HEK293T (cell line): ENCODE measurements around the gene FAT2.

ENCODE experiments used
- CTCF ChIA-PET: fragments of 350-600 bp; formaldehyde crosslinking; extraction: SDS; loops from one replicate; lab custom pipeline; 2021; ENCODE audit warnings: antibody characterized with exemption, inconsistent platforms; lab: Yijun Ruan, JAX
- POLR2A ChIA-PET: fragments of 350-600 bp; formaldehyde crosslinking; extraction: SDS; loops from one replicate; lab custom pipeline; 2020; ENCODE audit warnings: antibody characterized with exemption, inconsistent platforms; lab: Yijun Ruan, JAX
- DNase-seq: peaks from one replicate; pipeline ENCODE4 v3.0.0; 2012; ENCODE audit warnings: mixed read lengths; ENCODE audit errors: extremely low spot score
- ARNT ChIP-seq: fragments of 450-650 bp; IDR thresholded peaks from 2 replicates; pipeline ENCODE4 v1.6.1; 2017; ENCODE audit warnings: mild to moderate bottlenecking
- BHLHE40 ChIP-seq: fragments of 450-650 bp; IDR thresholded peaks from 2 replicates; pipeline ENCODE4 v1.6.1; 2016; ENCODE audit warnings: mild to moderate bottlenecking, moderate library complexity, borderline replicate concordance
- CTBP1 ChIP-seq: fragments of 450-650 bp; IDR thresholded peaks from 2 replicates; pipeline ENCODE4 v1.6.1; 2016; ENCODE audit warnings: borderline replicate concordance
- ELF4 ChIP-seq: fragments of 450-650 bp; IDR thresholded peaks from 2 replicates; pipeline ENCODE4 v1.6.1; 2017; ENCODE audit warnings: antibody characterized with exemption
- FOXA1 ChIP-seq: fragments of 450-650 bp; IDR thresholded peaks from 2 replicates; pipeline ENCODE4 v1.6.1; 2016; ENCODE audit warnings: mild to moderate bottlenecking
- FOXK2 ChIP-seq: fragments of 450-650 bp; IDR thresholded peaks from 2 replicates; pipeline ENCODE4 v1.6.1; 2016; ENCODE audit warnings: mild to moderate bottlenecking
- FOXM1 ChIP-seq: fragments of 450-650 bp; IDR thresholded peaks from 2 replicates; pipeline ENCODE4 v1.6.1; 2017; ENCODE audit warnings: mild to moderate bottlenecking, borderline replicate concordance
- HDGF ChIP-seq: fragments of 450-650 bp; IDR thresholded peaks from 2 replicates; pipeline ENCODE4 v1.6.1; 2017; ENCODE audit warnings: antibody characterized with exemption, borderline replicate concordance
- L3MBTL2 ChIP-seq: fragments of 450-650 bp; conservative IDR thresholded peaks from 2 replicates; pipeline ENCODE4 v1.6.1; 2016; ENCODE audit warnings: mild to moderate bottlenecking
- LEF1 ChIP-seq: fragments of 450-650 bp; IDR thresholded peaks from 2 replicates; pipeline ENCODE4 v1.6.1; 2017; ENCODE audit warnings: mild to moderate bottlenecking, borderline replicate concordance
- NFRKB ChIP-seq: fragments of 450-650 bp; IDR thresholded peaks from 2 replicates; pipeline ENCODE4 v1.6.1; 2016; ENCODE audit warnings: mild to moderate bottlenecking, moderate library complexity
- SP1 ChIP-seq: fragments of 450-650 bp; IDR thresholded peaks from 2 replicates; pipeline ENCODE4 v1.6.1; 2017
- SUZ12 ChIP-seq: fragments of 450-650 bp; IDR thresholded peaks from 2 replicates; pipeline ENCODE4 v1.6.1; 2016; ENCODE audit warnings: mild to moderate bottlenecking
- TARDBP ChIP-seq: fragments of 450-650 bp; IDR thresholded peaks from 2 replicates; pipeline ENCODE4 v1.6.1; 2016
- ZNF384 ChIP-seq: fragments of 450-650 bp; IDR thresholded peaks from 2 replicates; pipeline ENCODE4 v1.6.1; 2016
- TF ChIP-seq, protein P1 (sequence below): fragments of 450-650 bp; IDR thresholded peaks from 2 replicates; pipeline ENCODE4 v1.6.1; 2016

FAT2 gene

DNA sequence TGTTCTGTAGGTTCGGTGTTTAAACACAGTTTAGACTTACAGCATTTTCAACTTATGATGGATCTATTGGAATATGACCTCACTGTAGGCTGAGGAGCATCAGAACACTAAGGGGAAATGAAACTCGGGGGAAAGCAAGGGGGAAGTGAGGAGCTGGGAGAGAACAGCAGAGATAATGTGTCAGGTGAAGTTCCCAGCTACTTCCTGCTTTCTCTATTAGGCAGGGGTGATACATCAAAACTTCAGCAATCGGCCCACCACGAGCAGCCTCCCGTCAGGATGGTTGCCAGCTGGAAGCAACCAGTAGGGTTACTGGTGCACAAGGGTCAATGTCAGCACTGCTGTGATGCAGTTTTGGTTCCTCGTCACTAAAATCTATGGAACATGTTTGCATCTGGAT, 34.3 kb downstream of the FAT2 start:
- CTCF ChIA-PET: interaction anchor here (0.5 kb wide), 1 partner anchor 19 kb away, joined by 3 read pairs; no protein-coding TSS in a partner anchor

DNA sequence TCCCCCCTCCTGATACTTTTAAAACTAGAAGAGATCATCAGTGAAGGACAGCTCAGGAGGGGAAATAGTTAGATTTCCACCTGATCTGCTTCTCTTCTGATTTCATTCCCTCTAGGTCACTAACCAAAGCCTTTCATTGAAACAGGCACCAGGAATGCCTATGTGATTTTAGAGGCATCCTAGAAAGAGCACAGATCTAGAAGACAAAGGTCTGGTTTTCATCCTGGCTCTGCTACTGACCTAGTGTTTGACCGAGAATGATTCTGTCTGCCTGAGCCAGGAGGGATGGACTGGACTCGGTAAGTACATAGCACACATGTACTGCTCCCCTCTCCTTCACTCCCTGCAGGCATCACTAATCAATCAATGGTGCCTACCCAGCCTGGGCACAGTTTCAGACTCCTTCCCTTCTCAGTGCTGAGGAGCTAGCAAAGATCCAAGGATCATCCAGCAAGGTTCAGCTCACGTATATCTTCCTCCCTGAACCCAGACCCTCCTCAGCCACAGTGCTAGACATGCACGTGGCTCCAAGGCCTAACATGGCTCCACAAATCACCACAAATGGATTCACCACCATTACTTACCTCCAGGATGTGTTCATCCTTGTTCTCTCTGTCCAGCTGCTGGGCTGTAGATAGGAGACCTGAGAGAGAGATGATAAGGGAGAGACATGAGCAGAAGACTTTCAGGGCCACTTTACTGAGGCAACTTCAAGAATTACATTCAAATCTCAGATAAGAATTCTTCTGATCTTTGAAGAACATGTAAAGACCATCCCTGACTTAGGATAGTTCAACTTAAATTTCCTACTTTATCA, 35.2 kb downstream of the FAT2 start:
- no peak for DNase-seq
- no peak for TF ChIP-seq ELF4
- no peak for TF ChIP-seq SUZ12
- CTCF ChIA-PET: interaction anchor here (0.6 to 1.1 kb wide), 2 partner anchors 10 to 441 kb away, joined by 3 to 10 read pairs; no protein-coding TSS in a partner anchor
- POLR2A ChIA-PET: interaction anchor here (0.9 kb wide), 1 partner anchor 9 kb away, joined by 3 read pairs; no protein-coding TSS in a partner anchor

More for the DNA sequence above, 34.3 kb downstream of the FAT2 start:
- TF ChIP-seq SP1: no peak
- no peak for TF ChIP-seq HDGF
- no peak for TF ChIP-seq LEF1
- TF ChIP-seq, protein P1, sequence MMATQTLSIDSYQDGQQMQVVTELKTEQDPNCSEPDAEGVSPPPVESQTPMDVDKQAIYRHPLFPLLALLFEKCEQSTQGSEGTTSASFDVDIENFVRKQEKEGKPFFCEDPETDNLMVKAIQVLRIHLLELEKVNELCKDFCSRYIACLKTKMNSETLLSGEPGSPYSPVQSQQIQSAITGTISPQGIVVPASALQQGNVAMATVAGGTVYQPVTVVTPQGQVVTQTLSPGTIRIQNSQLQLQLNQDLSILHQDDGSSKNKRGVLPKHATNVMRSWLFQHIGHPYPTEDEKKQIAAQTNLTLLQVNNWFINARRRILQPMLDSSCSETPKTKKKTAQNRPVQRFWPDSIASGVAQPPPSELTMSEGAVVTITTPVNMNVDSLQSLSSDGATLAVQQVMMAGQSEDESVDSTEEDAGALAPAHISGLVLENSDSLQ: no peak
- TF ChIP-seq SUZ12: no peak
- no peak for TF ChIP-seq NFRKB
- no peak for TF ChIP-seq L3MBTL2
- no peak for TF ChIP-seq ELF4
- TF ChIP-seq CTBP1: no peak
- TF ChIP-seq ZNF384: no peak
- TF ChIP-seq FOXA1: no peak
- no peak for TF ChIP-seq ARNT
- TF ChIP-seq TARDBP: no peak
- TF ChIP-seq FOXM1: no peak
- TF ChIP-seq FOXK2: no peak
- no peak for TF ChIP-seq BHLHE40
- POLR2A ChIA-PET: interaction anchor here (0.9 kb wide), 1 partner anchor 10 kb away, joined by 3 read pairs; no protein-coding TSS in a partner anchor
- DNase-seq: no peak

DNA sequence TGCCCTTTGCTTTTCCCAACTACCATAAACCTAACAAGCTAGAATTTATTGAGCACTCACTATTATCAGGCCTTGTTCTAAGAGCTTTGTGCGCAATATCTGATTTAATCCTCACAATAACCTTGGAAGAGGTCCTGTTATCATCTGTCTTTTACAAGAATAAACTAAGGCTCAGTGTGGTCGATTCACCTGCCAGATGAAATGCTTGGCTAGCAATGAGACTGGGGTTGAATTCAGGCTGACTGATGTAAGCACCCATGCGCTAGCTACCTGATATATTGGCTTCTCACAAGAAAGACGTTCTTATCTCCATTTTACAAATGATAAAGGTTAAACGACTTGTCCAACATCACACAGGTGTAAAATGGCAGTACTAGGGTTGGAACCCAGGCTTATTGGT, 37.4 kb downstream of the FAT2 start:
- POLR2A ChIA-PET: no interaction called here
- CTCF ChIA-PET: no interaction called here
- no peak for TF ChIP-seq L3MBTL2
- TF ChIP-seq NFRKB: no peak
- TF ChIP-seq SUZ12: no peak
- TF ChIP-seq HDGF: no peak
- TF ChIP-seq CTBP1: no peak
- TF ChIP-seq BHLHE40: no peak
- no peak for TF ChIP-seq LEF1
- no peak for TF ChIP-seq TARDBP
- no peak for TF ChIP-seq FOXK2
- TF ChIP-seq FOXA1: no peak
- no peak for TF ChIP-seq SP1
- no peak for TF ChIP-seq ARNT
- TF ChIP-seq ELF4: no peak
- DNase-seq: no peak

DNA sequence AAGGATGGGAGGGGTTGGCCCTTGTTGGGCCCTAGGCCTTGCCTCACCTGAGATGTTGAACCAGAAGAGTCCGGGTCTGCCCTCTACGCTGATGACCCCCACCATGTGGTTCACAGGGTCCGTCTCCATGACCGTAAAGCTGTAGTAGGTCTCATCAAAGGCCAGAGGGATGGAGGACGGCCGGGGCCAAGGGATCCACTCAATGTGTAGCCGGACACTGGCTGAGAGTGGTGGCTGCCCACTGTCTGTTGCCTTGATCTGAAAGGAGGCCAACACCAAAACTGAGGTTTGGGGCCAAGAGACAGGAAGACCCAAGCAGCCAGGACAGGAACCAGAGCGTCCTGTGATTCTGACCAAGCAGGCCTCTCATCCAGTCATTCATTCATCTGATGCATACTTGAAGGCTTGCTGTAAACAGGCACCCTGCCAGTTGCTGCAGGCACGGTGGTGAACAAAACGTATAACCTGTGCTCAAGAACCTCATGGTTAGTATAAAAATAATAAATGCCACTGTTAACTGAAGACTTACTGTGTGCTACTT, 37.9 kb downstream of the FAT2 start:
- ChIA-PET CTCF (no interaction called here), POLR2A (no interaction called here)
- no peak for DNase-seq
- TF ChIP-seq TARDBP (no peak), FOXA1 (no peak), ELF4 (no peak), CTBP1 (no peak)
- TF ChIP-seq, protein P1: no peak

DNA sequence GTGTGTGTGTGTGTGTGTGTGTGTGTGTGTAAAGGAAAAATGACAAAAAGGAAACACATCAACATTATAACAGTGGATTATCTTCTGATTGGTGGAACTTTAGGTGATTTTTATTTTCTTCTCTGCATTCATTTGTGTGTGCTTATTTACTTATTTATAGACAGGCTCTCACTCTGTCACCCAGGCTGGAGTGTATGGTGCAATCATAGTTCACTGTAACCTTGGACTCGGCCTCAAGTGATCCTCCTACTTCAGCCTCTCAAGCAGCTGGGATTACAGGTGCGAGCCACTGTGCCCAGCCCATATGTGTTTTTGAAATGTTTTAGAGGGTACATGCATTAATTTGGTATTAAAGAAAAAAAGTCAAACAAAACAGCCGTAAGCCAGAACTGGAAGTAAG, 39.1 kb downstream of the FAT2 start:
- POLR2A ChIA-PET: no interaction called here
- CTCF ChIA-PET: interaction anchor here (0.6 kb wide), 1 partner anchor 100 kb away, joined by 3 read pairs; no protein-coding TSS in a partner anchor

DNA sequence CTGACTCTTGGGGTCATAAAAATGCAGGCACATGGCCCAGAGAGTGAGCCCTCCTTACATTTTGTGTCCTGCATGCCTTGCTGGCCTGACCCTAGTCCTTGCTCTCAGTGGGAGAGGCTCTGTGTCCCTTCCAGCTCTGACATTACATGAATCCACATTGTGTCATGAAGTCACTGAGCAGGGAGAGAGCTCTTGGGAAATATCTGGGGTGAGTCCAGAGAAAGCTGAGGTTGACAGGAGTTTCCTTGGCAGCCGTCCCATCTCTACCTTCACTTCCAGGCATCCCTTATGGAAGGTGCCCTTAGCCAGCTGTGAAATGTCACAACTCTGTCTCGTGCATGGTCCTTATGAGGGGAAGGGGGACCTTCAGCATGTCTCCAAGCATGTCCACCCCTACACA, 41.0 kb downstream of the FAT2 start:
- ChIA-PET CTCF (interaction anchor here (1.0 kb wide), 1 partner anchor 27 kb away, joined by 3 read pairs; no protein-coding TSS in a partner anchor), POLR2A (no interaction called here)
- TF ChIP-seq SUZ12: no peak
- TF ChIP-seq BHLHE40: no peak
- no peak for TF ChIP-seq CTBP1
- TF ChIP-seq TARDBP: no peak
- TF ChIP-seq FOXA1: no peak
- TF ChIP-seq ZNF384: no peak
- DNase-seq: no peak

More for the DNA sequence above, 39.1 kb downstream of the FAT2 start:
- DNase-seq: no peak
- TF ChIP-seq SUZ12: no peak

DNA sequence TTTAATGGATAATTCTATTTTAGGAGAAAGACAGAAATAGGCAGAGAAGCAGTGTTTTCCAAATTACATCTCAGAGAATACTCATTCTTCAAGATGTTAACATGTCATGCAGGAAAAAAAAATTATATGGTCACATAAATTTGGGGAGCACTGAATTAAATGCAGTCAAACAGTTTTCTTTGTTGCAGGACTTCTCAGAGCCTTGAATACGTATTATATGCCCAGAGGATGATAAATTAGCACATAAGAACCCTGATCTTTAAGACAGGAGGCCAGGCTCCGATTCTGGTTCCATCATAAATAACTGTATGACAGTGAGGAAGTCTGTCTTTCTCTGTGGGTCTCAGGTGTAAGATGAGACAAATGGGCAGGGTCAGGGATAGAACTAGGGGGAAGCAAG, 41.4 kb downstream of the FAT2 start:
- no peak for TF ChIP-seq LEF1
- TF ChIP-seq BHLHE40: no peak
- TF ChIP-seq FOXM1: no peak
- no peak for TF ChIP-seq L3MBTL2
- no peak for TF ChIP-seq ARNT
- no peak for TF ChIP-seq SP1
- TF ChIP-seq TARDBP: no peak
- no peak for TF ChIP-seq ZNF384
- TF ChIP-seq CTBP1: no peak
- TF ChIP-seq FOXA1: no peak
- TF ChIP-seq, protein P1: no peak
- TF ChIP-seq FOXK2: no peak
- no peak for TF ChIP-seq SUZ12
- no peak for TF ChIP-seq NFRKB
- no peak for DNase-seq
- ChIA-PET POLR2A (no interaction called here), CTCF (interaction anchor here (1.0 kb wide), 1 partner anchor 26 kb away, joined by 3 read pairs; no protein-coding TSS in a partner anchor)
